GM12878 (cell line): ENCODE data around the gene COMMD6. TPM values are rescaled to one million over a fixed set of nuclear protein-coding genes. Genes with fewer than 3 reads are reported as not detected.

ENCODE experiments used
- ATAC-seq: fragments of 200-7000 bp; cut with Tn5 transposase; 3 replicates; pipeline ENCODE4 v1.9.1; 2020; ENCODE audit warnings: mild to moderate bottlenecking, moderate library complexity
- BruUV-seq: library from RNA; stranded (reverse); fragments of 400-500 nt; replicated peaks from 2 replicates; lab custom pipeline; 2021; lab: Mats Ljungman, UMichigan
- CTCF ChIA-PET: fragments of 300-600 bp; sonication (Branson Sonifier 250); formaldehyde crosslinking; extraction: SDS; loops from one replicate; lab custom pipeline; 2021; ENCODE audit warnings: inconsistent platforms; lab: Yijun Ruan, JAX
- POLR2A ChIA-PET: fragments of 350-600 bp; formaldehyde crosslinking; extraction: SDS; loops from one replicate; lab custom pipeline; 2021; ENCODE audit warnings: inconsistent platforms; lab: Charles Lee
- RAD21 ChIA-PET: fragments of 300-600 bp; sonication (Branson Sonifier 250); formaldehyde crosslinking; loops from one replicate; lab custom pipeline; 2023; ENCODE audit warnings: antibody characterized with exemption; ENCODE audit not compliant: unreplicated experiment; lab: Charles Lee
- SMC1A ChIA-PET: fragments of 300-600 bp; sonication (Branson Sonifier 250); formaldehyde crosslinking; loops from one replicate; lab custom pipeline; 2023; ENCODE audit not compliant: unreplicated experiment, uncharacterized antibody; lab: Charles Lee
- DNase-seq: peaks from one replicate; pipeline ENCODE4 v3.0.0-alpha.2; 2011; ENCODE audit warnings: low read depth, low spot score
- FAIRE-seq: peaks from 3 replicates; lab custom pipeline; 2011; peaks lifted over from hg19 to GRCh38; lab: Jason Lieb, UNC
- H2AFZ ChIP-seq: 2 replicates; pipeline ENCODE4 v1.6.0; 2011; ENCODE audit warnings: low read depth, low read length, control low read depth; ENCODE audit not compliant: control insufficient read depth
- H3K27ac ChIP-seq: 2 replicates; pipeline ENCODE4 v1.5.1; 2011; ENCODE audit warnings: control low read depth; ENCODE audit not compliant: control insufficient read depth, insufficient read depth
- H3K27me3 ChIP-seq, 2 experiments: replicated peaks in 1 of 2; 2 replicates each; pipeline versions ENCODE4 v1.6.0 to v1.6.1; 2011; ENCODE audit warnings: low read length in 1 of 2; ENCODE audit not compliant: control insufficient read depth in 2 of 2, insufficient read depth in 2 of 2
- H3K36me3 ChIP-seq, 2 experiments: 2 replicates each; pipeline ENCODE4 v1.5.1; 2011; ENCODE audit warnings: low read length in 1 of 2; ENCODE audit not compliant: control insufficient read depth in 2 of 2, insufficient read depth in 2 of 2
- H3K4me1 ChIP-seq: 2 replicates; pipeline ENCODE4 v1.6.1; 2011; ENCODE audit warnings: mild to moderate bottlenecking, low read length, moderate library complexity, mixed read lengths; ENCODE audit not compliant: control insufficient read depth, insufficient read depth
- H3K4me2 ChIP-seq: 2 replicates; pipeline ENCODE4 v1.6.0; 2011; ENCODE audit warnings: control low read depth; ENCODE audit not compliant: control insufficient read depth, insufficient read depth
- H3K4me3 ChIP-seq: fragments of 200-600 bp; sonication (generic); 2 replicates; pipeline ENCODE4 v1.5.1; 2016
- H3K79me2 ChIP-seq: 2 replicates; pipeline ENCODE4 v1.6.0; 2011; ENCODE audit warnings: low read length; ENCODE audit not compliant: control insufficient read depth, insufficient read depth
- H3K9ac ChIP-seq: 2 replicates; pipeline ENCODE4 v1.8.0; 2011; ENCODE audit warnings: low read length, control low read depth, mixed read lengths; ENCODE audit not compliant: control insufficient read depth, insufficient read depth
- H3K9me3 ChIP-seq: replicated peaks from 3 replicates; pipeline ENCODE4 v1.5.1; 2011; ENCODE audit warnings: mild to moderate bottlenecking, low read length; ENCODE audit not compliant: control insufficient read depth, insufficient read depth
- H4K20me1 ChIP-seq: 2 replicates; pipeline ENCODE4 v1.6.0; 2011; ENCODE audit not compliant: control insufficient read depth, insufficient read depth
- ASH2L ChIP-seq: fragments of 300-600, 200-600 bp; sonication (generic); IDR thresholded peaks from 2 replicates; pipeline ENCODE4 v1.6.1; 2017; ENCODE audit warnings: low read depth, mild to moderate bottlenecking, borderline replicate concordance
- ATF7 ChIP-seq: fragments of 450-650 bp; IDR thresholded peaks from 2 replicates; pipeline ENCODE4 v1.6.1; 2016; ENCODE audit warnings: low read depth, mild to moderate bottlenecking
- BACH1 ChIP-seq: fragments of 450-650 bp; IDR thresholded peaks from 2 replicates; pipeline ENCODE4 v1.6.1; 2017; ENCODE audit warnings: mild to moderate bottlenecking, borderline replicate concordance
- EGR1 ChIP-seq, 2 experiments: IDR thresholded peaks; 1 replicate in 1 of 2; 2 replicates in 1 of 2; pipeline ENCODE4 v1.6.1; 2011 to 2012; ENCODE audit warnings: low read depth in 2 of 2, low read length in 2 of 2, borderline replicate concordance in 1 of 2, mild to moderate bottlenecking in 1 of 2, moderate library complexity in 1 of 2
- KAT2A ChIP-seq: conservative IDR thresholded peaks from 2 replicates; pipeline ENCODE4 v1.6.1; 2011; ENCODE audit warnings: low read depth, low read length; ENCODE audit not compliant: control insufficient read depth
- MEF2A ChIP-seq: IDR thresholded peaks from 2 replicates; pipeline ENCODE4 v1.6.1; 2011; ENCODE audit warnings: low read depth, mild to moderate bottlenecking, low read length, moderate library complexity; ENCODE audit not compliant: insufficient read depth
- MXI1 ChIP-seq: fragments of 150-350 bp; IDR thresholded peaks from 2 replicates; pipeline ENCODE4 v1.6.1; 2011; ENCODE audit warnings: low read depth, mild to moderate bottlenecking, inconsistent platforms, low read length, improper control_type of control experiment
- POLR2AphosphoS2 ChIP-seq: IDR thresholded peaks from 2 replicates; pipeline ENCODE4 v1.6.1; 2011; ENCODE audit warnings: low read depth, mild to moderate bottlenecking, low read length, improper control_type of control experiment, moderate library complexity
- in situ Hi-C: fragments of 300-500 bp; cut with MboI; formaldehyde crosslinking; loops from 9 replicates; pipeline ENCODE4 v1.14.3; 2018; ENCODE audit warnings: mixed read lengths
- intact Hi-C: fragments of 100-400 bp; cut with micrococcal nuclease; formaldehyde crosslinking; loops from one replicate; pipeline ENCODE4 v1.14.2; 2022; ENCODE audit not compliant: unreplicated experiment
- polyA plus RNA-seq, 11 experiments: library from polyadenylated mRNA; depleted of rRNA in 4 of 11; unstranded in 6 of 11; stranded (reverse) in 5 of 11; fragments of >200 nt; fragmentation: Nextera tagmentation in 4 of 11; fragmentation: Illumina TruSeq in 1 of 11; extraction: Ambion mirVana in 4 of 11; extraction: Trizol in 1 of 11; gene quantifications; 1 replicate in 1 of 11; 2 replicates in 10 of 11; pipeline versions ENCODE4 v1.2.1 to v1.2.3, GENCODE V29; 2011 to 2016; ENCODE audit warnings: inconsistent platforms in 2 of 11, missing spikeins in 2 of 11, low read depth in 1 of 11
- total RNA-seq, 4 experiments: library from RNA; depleted of rRNA in 3 of 4; stranded (reverse); fragments of >200 nt in 3 of 4; fragmentation: Illumina TruSeq in 1 of 4; extraction: Trizol in 1 of 4; gene quantifications; 2 replicates each; pipeline versions ENCODE4 v1.2.1 to v1.2.3, GENCODE V29; 2013 to 2021
- TF ChIP-seq, protein P1 (sequence below): IDR thresholded peaks from 2 replicates; pipeline ENCODE4 v1.6.1; 2011; ENCODE audit warnings: low read depth, low read length, improper control_type of control experiment, borderline replicate concordance

Gene COMMD6
- total and polyA plus RNA-seq, 10 of the 15 experiments (the other 5 are each of a cell fraction or from before 2014, with no cell fraction given), result 127 to 509 (median 247) TPM

DNA sequence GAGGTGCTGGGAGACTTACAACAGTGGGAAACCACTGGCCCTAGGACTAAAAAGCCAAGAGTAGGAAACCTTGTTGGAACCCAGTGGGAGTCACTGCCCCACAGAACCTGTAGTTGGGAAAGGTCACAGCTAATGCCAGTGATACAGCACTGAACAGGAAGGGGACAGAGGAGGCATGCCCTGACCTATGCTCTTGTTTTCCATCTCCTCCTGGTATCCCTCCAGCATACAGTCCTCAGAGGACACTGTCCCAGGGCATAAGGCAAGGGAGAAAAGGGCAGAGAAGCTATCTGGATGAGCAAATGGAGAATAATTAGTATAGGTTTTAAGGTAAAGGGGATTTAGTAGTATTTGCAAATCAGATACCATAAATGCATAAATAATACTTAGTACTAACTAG is 44.5 kb downstream of the COMMD6 start:
- no TSS peak for BruUV-seq
- Histone ChIP-seq H3K4me3 (no peak overlapping the region), H3K4me2 (no peak overlapping the region), H3K9me3 (no peaks in the 10 kb centered on the region; the same call in 2 of the 3 replicates), H3K9ac (no peak overlapping the region), H3K36me3 (no peaks in the 10 kb centered on the region)
- ChIA-PET RAD21 (no interaction called here), POLR2A (no interaction called here)
- in situ Hi-C loops, result no loop called here
- DNase-seq (no peak), ATAC-seq (no peak)
- TF ChIP-seq POLR2AphosphoS2, result no peak
- TF ChIP-seq MEF2A, result no peak
- TF ChIP-seq ATF7, result no peak
- TF ChIP-seq, protein P1, sequence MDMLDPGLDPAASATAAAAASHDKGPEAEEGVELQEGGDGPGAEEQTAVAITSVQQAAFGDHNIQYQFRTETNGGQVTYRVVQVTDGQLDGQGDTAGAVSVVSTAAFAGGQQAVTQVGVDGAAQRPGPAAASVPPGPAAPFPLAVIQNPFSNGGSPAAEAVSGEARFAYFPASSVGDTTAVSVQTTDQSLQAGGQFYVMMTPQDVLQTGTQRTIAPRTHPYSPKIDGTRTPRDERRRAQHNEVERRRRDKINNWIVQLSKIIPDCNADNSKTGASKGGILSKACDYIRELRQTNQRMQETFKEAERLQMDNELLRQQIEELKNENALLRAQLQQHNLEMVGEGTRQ, result no peak
- no peak for TF ChIP-seq BACH1
- TF ChIP-seq ASH2L, result no peak
- no peak for TF ChIP-seq MXI1
- no peak for TF ChIP-seq KAT2A
- no peak for TF ChIP-seq EGR1 (IDR thresholded peaks at IDR 0.05; ENCODE audit: borderline replicate concordance in 1 of 2, low read depth in 2 of 2, low read length in 2 of 2)
- TF ChIP-seq, all 136 proteins: peak for 0
- Histone ChIP-seq H3K27me3 (no peaks in the 10 kb centered on the region), H3K79me2 (no peaks in the 10 kb centered on the region), H3K4me1 (peaks cover 5% of the 10 kb centered on the region), H2AFZ (no peak overlapping the region), H3K27ac (no peak overlapping the region), H4K20me1 (no peaks in the 10 kb centered on the region)
- intact Hi-C loops, result no loop called here
- FAIRE-seq, result no peak
- SMC1A ChIA-PET, result interaction anchor here (0.9 to 1.2 kb wide), 2 partner anchors 10 to 18 kb away, joined by 3 to 4 read pairs; no protein-coding TSS in a partner anchor
- CTCF ChIA-PET, result interaction anchor here (1.9 kb wide), 1 partner anchor 10 kb away, joined by 7 read pairs; the partner anchor contains the start of gene TBC1D4
